Stimulated activated CD8-positive, alpha-beta memory T cell treated with anti-CD3 and anti-CD28 coated beads, Interleukin-12 subunit alpha, Interleukin-12 subunit beta, amount 100 ng/mL, for 24 hours (primary cell): ENCODE data around the gene AKAP12.
"Not testable (repeated sequence)": the region's sequence is repeated elsewhere in the genome, so short reads cannot be mapped to it uniquely, and the experiment has no call there.

ENCODE experiments used
- DNase-seq: peaks from one replicate; pipeline ENCODE4 v3.0.0-alpha.2; 2020; ENCODE audit errors: extremely low read depth

Gene AKAP12

GRCh38 chr6:151349651-151350270, 110.0 kb downstream of the AKAP12 start:
- DNase-seq: no peak

- no peak for DNase-seq
Observed at GRCh38 chr6:151350442-151351145, 110.8 kb downstream of the AKAP12 start.

GRCh38 chr6:151351146-151351700, 111.5 kb downstream of the AKAP12 start:
- no peak for DNase-seq

- DNase-seq: no peak
Observed at GRCh38 chr6:151351731-151352130, 112.0 kb downstream of the AKAP12 start.

GRCh38 chr6:151352410-151353396, 112.9 kb downstream of the AKAP12 start:
- no peak for DNase-seq

GRCh38 chr6:151353795-151354194, 114.0 kb downstream of the AKAP12 start:
- no peak for DNase-seq

GRCh38 chr6:151356983-151357382, 117.2 kb downstream of the AKAP12 start:
- DNase-seq: not testable (repeated sequence)

GRCh38 chr6:151357758-151358436, 118.1 kb downstream of the AKAP12 start:
- DNase-seq: no peak

- no peak for DNase-seq
Observed at GRCh38 chr6:151358475-151358874, 118.7 kb downstream of the AKAP12 start.

GRCh38 chr6:151359486-151359885, 119.7 kb downstream of the AKAP12 start:
- DNase-seq: no peak

- no peak for DNase-seq
Observed at GRCh38 chr6:151365233-151365632, 125.5 kb downstream of the AKAP12 start.

GRCh38 chr6:151370509-151371078, 130.8 kb downstream of the AKAP12 start:
- DNase-seq: no peak

GRCh38 chr6:151372164-151372563, 132.4 kb downstream of the AKAP12 start:
- DNase-seq: no peak

GRCh38 chr6:151374036-151374683, 134.4 kb downstream of the AKAP12 start:
- DNase-seq: no peak

- DNase-seq: no peak
Observed at GRCh38 chr6:151375833-151376232, 136.1 kb downstream of the AKAP12 start.

- no peak for DNase-seq
Observed at GRCh38 chr6:151376440-151376839, 136.7 kb downstream of the AKAP12 start.

GRCh38 chr6:151377095-151377494, 137.3 kb downstream of the AKAP12 start:
- no peak for DNase-seq

GRCh38 chr6:151379933-151380847, 140.4 kb downstream of the AKAP12 start:
- DNase-seq: no peak

GRCh38 chr6:151380848-151381205, 141.1 kb downstream of the AKAP12 start:
- no peak for DNase-seq

GRCh38 chr6:151381722-151382121, 142.0 kb downstream of the AKAP12 start:
- no peak for DNase-seq
